Naive thymus-derived CD4-positive, alpha-beta T cell (primary cell): ENCODE measurements around the gene TMEM132D. TPM values are rescaled to one million over a fixed set of nuclear protein-coding genes. Genes with fewer than 3 reads are reported as not detected.

ENCODE experiments used
- ATAC-seq: fragments of 150-1000 bp; cut with Tn5 transposase; 2 replicates; pipeline ENCODE4 v1.10.0; 2021; ENCODE audit warnings: mild to moderate bottlenecking, moderate library complexity
- CTCF ChIA-PET: fragments of 350-600 bp; sonication (Branson Sonifier 250); formaldehyde crosslinking; loops from one replicate; lab custom pipeline; 2021; ENCODE audit warnings: antibody characterized with exemption; lab: Charles Lee
- POLR2A ChIA-PET: fragments of 350-600 bp; sonication (Branson Sonifier 250); formaldehyde crosslinking; loops from one replicate; lab custom pipeline; 2021; ENCODE audit warnings: antibody characterized with exemption, inconsistent platforms; lab: Charles Lee
- DNase-seq, 9 donors: peaks; one replicate each; pipeline versions ENCODE4 v3.0.0 to v3.0.0-alpha.2; 2020 to 2022; ENCODE audit warnings: mixed read lengths in 1 of 9
- H3K27ac ChIP-seq: one replicate; pipeline ENCODE4 v1.7.0; 2013; ENCODE audit warnings: mild to moderate bottlenecking, low read depth, low read length, moderate library complexity
- H3K27me3 ChIP-seq, 2 donors: one replicate each; pipeline ENCODE4 v1.7.0; 2013; ENCODE audit warnings: low read length in 2 of 2, mild to moderate bottlenecking in 2 of 2, moderate library complexity in 2 of 2; ENCODE audit not compliant: control insufficient read depth in 2 of 2, insufficient read depth in 2 of 2
- H3K36me3 ChIP-seq, 3 experiments: 1 replicate in 2 of 3; 2 replicates in 1 of 3; pipeline ENCODE4 v1.7.0; 2013; ENCODE audit warnings: low read length in 3 of 3, mild to moderate bottlenecking in 3 of 3, moderate library complexity in 1 of 3; ENCODE audit not compliant: insufficient read depth in 3 of 3, control insufficient read depth in 2 of 3
- H3K4me1 ChIP-seq, 2 donors: one replicate each; pipeline ENCODE4 v1.7.0; 2013; ENCODE audit warnings: low read length in 2 of 2, mild to moderate bottlenecking in 2 of 2, moderate library complexity in 1 of 2; ENCODE audit not compliant: control insufficient read depth in 2 of 2, insufficient read depth in 2 of 2
- H3K4me3 ChIP-seq: 2 replicates; pipeline ENCODE4 v1.7.0; 2013; ENCODE audit warnings: mild to moderate bottlenecking, low read length
- H3K9me3 ChIP-seq, 3 experiments: 1 replicate in 2 of 3; 2 replicates in 1 of 3; pipeline ENCODE4 v1.7.0; 2013; ENCODE audit warnings: low read length in 3 of 3; ENCODE audit not compliant: control insufficient read depth in 2 of 3
- H3K27ac Mint-ChIP-seq, 9 donors: one replicate each; pipeline ENCODE4 v1.8.0; 2020 to 2022; ENCODE audit warnings: mixed read lengths in 9 of 9, mild to moderate bottlenecking in 8 of 9, moderate library complexity in 5 of 9, inconsistent platforms in 2 of 9
- H3K27me3 Mint-ChIP-seq, 5 donors: one replicate each; pipeline ENCODE4 v1.8.0; 2021 to 2022; ENCODE audit warnings: mixed read lengths in 5 of 5, mild to moderate bottlenecking in 1 of 5
- H3K36me3 Mint-ChIP-seq, 5 donors: one replicate each; pipeline ENCODE4 v1.8.0; 2020 to 2022; ENCODE audit warnings: mixed read lengths in 5 of 5, mild to moderate bottlenecking in 3 of 5, inconsistent platforms in 1 of 5
- H3K4me1 Mint-ChIP-seq, 7 donors: one replicate each; pipeline ENCODE4 v1.8.0; 2020 to 2022; ENCODE audit warnings: mixed read lengths in 7 of 7, mild to moderate bottlenecking in 3 of 7, inconsistent platforms in 1 of 7
- H3K4me3 Mint-ChIP-seq, 10 donors: one replicate each; pipeline ENCODE4 v1.8.0; 2020 to 2022; ENCODE audit warnings: mild to moderate bottlenecking in 10 of 10, mixed read lengths in 10 of 10, moderate library complexity in 6 of 10, inconsistent platforms in 2 of 10
- H3K9me3 Mint-ChIP-seq, 11 donors: one replicate each; pipeline ENCODE4 v1.8.0; 2020 to 2022; ENCODE audit warnings: mixed read lengths in 11 of 11, mild to moderate bottlenecking in 4 of 11, inconsistent platforms in 1 of 11, moderate library complexity in 1 of 11
- intact Hi-C, 2 donors: fragments of 100-400 bp; cut with micrococcal nuclease; formaldehyde crosslinking; loops; one replicate each; pipeline ENCODE4 v1.15.1; 2023
- polyA plus RNA-seq, 2 donors: library from polyadenylated mRNA; unstranded; fragments of 300-500 nt; fragmentation: Illumina TruSeq; gene quantifications; one replicate each; pipeline ENCODE4 v1.2.3, GENCODE V29; 2021
- total RNA-seq, 6 experiments: library from RNA in 5 of 6; stranded (reverse) in 5 of 6; gene quantifications; 1 replicate in 5 of 6; 2 replicates in 1 of 6; pipeline ENCODE4 v1.2.3 and lab custom pipeline; 2021 to 2026

TMEM132D gene
- total and polyA plus RNA-seq, 7 experiments from 2014 or later, result not detected

DNA sequence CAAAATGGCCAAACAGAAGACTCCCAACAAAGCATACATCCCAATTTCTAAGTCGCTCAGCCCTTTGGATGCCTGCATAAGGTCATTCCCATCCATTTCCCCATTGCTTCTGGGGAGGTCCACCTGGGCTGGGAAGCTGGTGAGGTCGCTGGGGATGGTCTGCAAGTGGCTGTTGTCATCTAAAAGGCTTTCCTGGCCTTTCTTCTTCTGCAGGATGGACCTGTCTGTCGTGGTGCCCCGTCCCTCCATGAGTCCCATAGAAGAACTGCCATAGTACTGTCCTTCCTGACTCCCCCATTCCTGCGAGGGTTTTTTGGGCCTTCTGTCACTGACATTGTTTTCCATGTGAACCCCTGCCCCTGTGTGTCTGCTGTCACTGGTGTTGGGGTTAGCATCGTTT is 829.4 kb downstream of the TMEM132D start:
- ATAC-seq (no peak), DNase-seq (no peak)
- Histone ChIP-seq H3K27me3 (no peaks in the 10 kb centered on the region), H3K9me3 (no peaks in the 10 kb centered on the region), H3K27ac (no peak overlapping the region), H3K4me1 (no peaks in the 10 kb centered on the region), H3K4me3 (no peak overlapping the region), H3K36me3 (no peaks in the 10 kb centered on the region)
- POLR2A ChIA-PET, result no interaction called here
- Mint-ChIP-seq H3K36me3 (no peaks in the 10 kb centered on the region), H3K27me3 (peaks cover 0 to 5% (median 0%) of the 10 kb centered on the region in 5 donors), H3K4me3 (no peak overlapping the region), H3K4me1 (no peaks in the 10 kb centered on the region), H3K27ac (no peak overlapping the region), H3K9me3 (peaks cover 0 to 6% (median 2%) of the 10 kb centered on the region in 11 donors)
- CTCF ChIA-PET, result no interaction called here
- intact Hi-C loops, result no loop called here

DNA sequence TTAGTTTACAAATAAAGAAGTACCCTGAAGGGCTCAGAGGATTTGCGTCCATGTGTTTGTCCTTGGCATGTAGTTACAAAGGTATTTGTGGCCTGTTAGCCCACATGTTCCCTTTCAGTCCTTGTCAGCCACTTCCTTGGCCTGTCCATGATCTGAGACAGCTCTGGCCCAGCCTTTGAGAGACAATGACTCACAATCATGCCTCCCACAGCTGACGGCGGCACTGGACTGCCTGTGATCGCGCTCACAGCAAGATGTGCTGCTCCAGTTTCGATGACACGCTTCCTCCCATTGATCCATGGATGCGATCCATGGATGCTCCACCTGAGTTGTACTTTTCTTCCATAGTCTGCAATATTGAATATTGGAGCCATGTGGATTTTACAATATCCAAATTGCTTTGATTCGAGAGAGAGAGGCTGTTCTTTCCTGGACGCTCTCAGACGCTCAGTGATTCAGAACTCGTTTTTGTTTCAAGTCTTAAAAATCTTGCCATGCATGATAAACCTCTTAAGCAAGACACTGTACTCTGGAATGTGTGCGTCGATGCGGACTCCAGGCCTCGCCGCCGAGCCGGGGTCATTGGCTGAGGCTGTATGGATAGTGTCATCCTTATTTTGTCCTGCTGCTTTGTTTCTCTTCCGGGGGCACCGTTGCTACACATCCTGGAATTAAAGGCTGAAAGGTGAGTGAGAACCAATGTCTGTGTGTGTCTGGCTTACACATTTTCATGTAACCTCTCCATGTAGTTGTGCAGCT is 830.5 kb downstream of the TMEM132D start:
- Histone ChIP-seq H3K27ac (no peak overlapping the region), H3K36me3 (no peaks in the 10 kb centered on the region), H3K27me3 (no peaks in the 10 kb centered on the region), H3K9me3 (no peaks in the 10 kb centered on the region), H3K4me3 (no peak overlapping the region), H3K4me1 (no peaks in the 10 kb centered on the region)
- H3K4me3 Mint-ChIP-seq, result no peak overlapping the region
- peaks cover 0 to 6% (median 2%) of the 10 kb centered on the region in 11 donors for H3K9me3 Mint-ChIP-seq
- H3K27me3 Mint-ChIP-seq, result peaks cover 0 to 5% (median 0%) of the 10 kb centered on the region in 5 donors
- H3K4me1 Mint-ChIP-seq, result no peaks in the 10 kb centered on the region
- ChIA-PET POLR2A (no interaction called here), CTCF (no interaction called here)
- ATAC-seq, result no peak
- H3K27ac Mint-ChIP-seq, result no peak overlapping the region
- intact Hi-C loops, result no loop called here
- H3K36me3 Mint-ChIP-seq, result no peaks in the 10 kb centered on the region
- no peak for DNase-seq

DNA sequence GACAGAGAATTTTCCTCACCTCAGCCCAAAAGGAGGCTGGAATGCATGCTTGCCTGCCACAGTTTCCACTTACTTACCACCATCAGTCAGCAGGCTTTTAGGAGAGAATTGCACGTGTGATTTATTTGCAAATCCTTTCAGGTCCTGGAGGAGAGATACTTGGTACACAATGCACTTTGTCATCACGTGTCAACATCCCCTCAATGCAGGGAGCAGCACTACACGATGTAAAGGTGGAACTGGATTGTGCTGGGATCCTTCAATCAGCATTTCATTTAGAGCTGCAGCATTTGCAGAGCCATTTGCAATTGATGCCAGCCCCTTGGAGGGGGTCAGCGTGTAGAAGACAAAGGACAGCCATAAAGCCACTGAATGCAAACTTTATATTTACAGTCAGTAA is 832.5 kb downstream of the TMEM132D start:
- no peaks in the 10 kb centered on the region for H3K36me3 ChIP-seq
- no peak overlapping the region for H3K4me3 ChIP-seq
- Mint-ChIP-seq H3K27ac (no peak overlapping the region), H3K4me3 (no peak overlapping the region), H3K36me3 (no peaks in the 10 kb centered on the region), H3K27me3 (peaks cover 0 to 5% (median 0%) of the 10 kb centered on the region in 5 donors), H3K9me3 (peaks cover 0 to 6% (median 0%) of the 10 kb centered on the region in 11 donors), H3K4me1 (no peaks in the 10 kb centered on the region)
- H3K27ac ChIP-seq, result no peak overlapping the region
- POLR2A ChIA-PET, result no interaction called here
- CTCF ChIA-PET, result no interaction called here
- no peaks in the 10 kb centered on the region for H3K9me3 ChIP-seq
- intact Hi-C loops, result no loop called here
- H3K4me1 ChIP-seq, result no peaks in the 10 kb centered on the region
- H3K27me3 ChIP-seq, result no peaks in the 10 kb centered on the region
- no peak for DNase-seq
- no peak for ATAC-seq

DNA sequence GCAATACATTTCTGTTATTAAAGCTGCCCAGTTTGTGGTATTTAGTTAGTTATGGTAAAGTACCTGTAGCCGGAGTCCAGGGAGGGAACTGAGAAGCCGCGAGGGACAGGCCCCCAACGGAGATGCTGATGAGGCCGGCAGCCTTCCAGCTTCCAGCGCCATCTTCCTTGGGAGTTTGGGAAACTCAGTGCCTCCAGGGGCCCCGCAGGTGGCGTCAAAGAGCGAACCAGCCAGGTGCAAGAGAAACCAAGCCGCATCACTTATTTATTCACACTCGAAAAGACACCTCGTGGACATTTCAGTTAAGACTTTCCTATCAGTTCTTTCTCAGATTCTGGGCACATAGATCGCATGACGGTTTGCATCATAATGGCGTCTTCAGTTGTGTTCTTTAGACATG is 833.9 kb downstream of the TMEM132D start:
- Mint-ChIP-seq H3K27ac (no peak overlapping the region), H3K36me3 (no peaks in the 10 kb centered on the region), H3K4me1 (no peaks in the 10 kb centered on the region), H3K4me3 (no peak overlapping the region), H3K27me3 (peaks cover 0 to 10% (median 0%) of the 10 kb centered on the region in 5 donors), H3K9me3 (peaks cover 0 to 12% (median 1%) of the 10 kb centered on the region in 11 donors)
- intact Hi-C loops, result no loop called here
- H3K36me3 ChIP-seq, result no peaks in the 10 kb centered on the region
- DNase-seq, result no peak
- no peaks in the 10 kb centered on the region for H3K9me3 ChIP-seq
- no peak overlapping the region for H3K4me3 ChIP-seq
- POLR2A ChIA-PET, result no interaction called here
- H3K27ac ChIP-seq, result no peak overlapping the region
- no peak for ATAC-seq
- H3K4me1 ChIP-seq, result no peaks in the 10 kb centered on the region
- CTCF ChIA-PET, result no interaction called here
- no peaks in the 10 kb centered on the region for H3K27me3 ChIP-seq

DNA sequence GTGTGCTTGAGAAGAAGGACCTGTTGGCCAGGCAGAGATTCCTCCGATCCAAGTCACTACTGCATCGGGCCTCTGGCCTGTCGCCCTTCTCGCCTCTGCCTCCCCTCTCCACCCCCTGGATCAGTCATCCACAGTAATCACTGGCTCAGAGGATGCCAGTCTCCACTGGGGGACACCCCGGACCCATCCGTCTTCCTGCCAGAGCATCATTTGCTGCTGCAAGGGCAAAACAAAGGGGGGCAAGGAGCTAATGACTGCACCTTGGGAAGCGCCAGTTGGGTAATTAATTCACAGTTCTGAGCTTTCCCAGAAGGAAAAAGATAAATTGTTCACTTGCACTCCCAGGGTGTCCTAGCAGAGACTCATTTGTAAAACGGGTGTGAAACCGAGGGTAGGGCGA is 835.1 kb downstream of the TMEM132D start:
- intact Hi-C loops, result no loop called here
- H3K4me3 Mint-ChIP-seq, result no peak overlapping the region
- ChIA-PET CTCF (no interaction called here), POLR2A (no interaction called here)
- Histone ChIP-seq H3K27ac (no peak overlapping the region), H3K4me1 (no peaks in the 10 kb centered on the region), H3K9me3 (no peaks in the 10 kb centered on the region), H3K4me3 (no peak overlapping the region), H3K27me3 (no peaks in the 10 kb centered on the region), H3K36me3 (no peaks in the 10 kb centered on the region)
- ATAC-seq, result no peak
- H3K4me1 Mint-ChIP-seq, result no peaks in the 10 kb centered on the region
- no peaks in the 10 kb centered on the region for H3K36me3 Mint-ChIP-seq
- no peak for DNase-seq
- H3K27ac Mint-ChIP-seq, result no peak overlapping the region
- peaks cover 0 to 10% (median 0%) of the 10 kb centered on the region in 5 donors for H3K27me3 Mint-ChIP-seq
- peaks cover 0 to 12% (median 2%) of the 10 kb centered on the region in 11 donors for H3K9me3 Mint-ChIP-seq

DNA sequence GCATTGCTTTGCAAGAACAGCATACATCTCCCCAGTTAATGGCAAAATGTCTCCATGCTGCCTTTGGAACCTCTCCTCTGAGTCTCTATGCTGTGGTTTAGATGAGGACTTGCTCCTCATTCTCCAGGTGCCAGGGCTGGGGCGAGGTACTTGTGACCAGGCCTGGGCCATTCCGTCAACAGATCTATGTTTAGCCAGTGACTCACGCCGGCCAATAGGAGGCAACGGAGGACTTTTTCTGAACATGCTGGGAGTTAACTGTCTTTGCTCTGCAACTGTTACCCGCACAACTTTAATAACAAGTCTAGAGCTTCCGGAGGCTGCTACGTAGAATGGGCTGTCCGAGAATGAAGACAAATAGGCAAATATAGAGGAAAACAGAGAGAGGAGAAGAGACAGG is 836.3 kb downstream of the TMEM132D start:
- Mint-ChIP-seq H3K27me3 (peaks cover 0 to 12% (median 3%) of the 10 kb centered on the region in 5 donors), H3K36me3 (no peaks in the 10 kb centered on the region), H3K9me3 (peaks cover 0 to 12% (median 2%) of the 10 kb centered on the region in 11 donors), H3K4me3 (no peak overlapping the region), H3K4me1 (no peaks in the 10 kb centered on the region), H3K27ac (no peak overlapping the region)
- H3K27me3 ChIP-seq, result no peaks in the 10 kb centered on the region
- POLR2A ChIA-PET, result no interaction called here
- intact Hi-C loops, result no loop called here
- DNase-seq, result no peak
- CTCF ChIA-PET, result no interaction called here
- no peaks in the 10 kb centered on the region for H3K36me3 ChIP-seq
- no peaks in the 10 kb centered on the region for H3K4me1 ChIP-seq
- ATAC-seq, result no peak
- no peak overlapping the region for H3K4me3 ChIP-seq
- H3K27ac ChIP-seq, result no peak overlapping the region
- H3K9me3 ChIP-seq, result no peaks in the 10 kb centered on the region

DNA sequence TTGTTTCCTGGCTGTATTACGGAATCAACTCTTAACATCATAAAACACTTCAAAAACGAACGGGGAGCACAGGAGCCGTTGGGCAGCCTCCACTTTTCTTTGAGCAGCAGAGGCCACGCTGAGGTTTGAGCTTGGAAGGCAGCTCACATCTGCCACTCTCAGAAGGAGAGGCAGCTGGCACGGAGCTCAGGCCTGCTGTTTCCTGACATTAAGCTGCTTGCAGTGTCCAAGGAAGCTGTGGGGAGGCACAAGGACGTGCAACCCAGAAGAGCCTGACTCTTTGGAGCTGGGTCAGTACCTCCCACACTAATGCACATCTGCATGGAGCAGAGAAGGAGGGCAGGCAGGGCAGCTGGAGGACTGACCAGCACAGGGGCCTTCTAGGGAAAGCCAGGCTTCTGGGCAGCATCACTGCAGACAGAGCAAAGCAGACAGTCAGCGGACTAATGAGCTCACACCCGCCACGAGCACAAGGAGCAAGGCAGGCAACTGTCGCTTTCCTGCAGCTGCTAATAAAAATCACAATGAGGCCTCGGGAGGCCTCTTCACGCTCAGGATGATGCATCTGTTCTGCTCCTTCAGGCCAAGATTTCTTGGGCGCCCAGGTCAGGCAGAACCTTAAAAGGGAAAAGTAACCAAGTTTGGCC is 839.5 kb downstream of the TMEM132D start:
- POLR2A ChIA-PET, result no interaction called here
- H3K27ac Mint-ChIP-seq, result no peak overlapping the region
- H3K4me3 ChIP-seq, result no peak overlapping the region
- no peaks in the 10 kb centered on the region for H3K9me3 ChIP-seq
- CTCF ChIA-PET, result no interaction called here
- H3K27me3 ChIP-seq, result no peaks in the 10 kb centered on the region
- H3K36me3 ChIP-seq, result no peaks in the 10 kb centered on the region
- peaks cover 0 to 12% (median 5%) of the 10 kb centered on the region in 5 donors for H3K27me3 Mint-ChIP-seq
- H3K4me3 Mint-ChIP-seq, result no peak overlapping the region
- H3K9me3 Mint-ChIP-seq, result peaks cover 0 to 8% (median 3%) of the 10 kb centered on the region in 11 donors
- no peak for DNase-seq
- no peaks in the 10 kb centered on the region for H3K4me1 Mint-ChIP-seq
- intact Hi-C loops, result no loop called here
- H3K27ac ChIP-seq, result no peak overlapping the region
- H3K4me1 ChIP-seq, result no peaks in the 10 kb centered on the region
- H3K36me3 Mint-ChIP-seq, result no peaks in the 10 kb centered on the region
- no peak for ATAC-seq
